HT1080 (cell line): ENCODE data around the gene CD226. TPM values are rescaled to one million over a fixed set of nuclear protein-coding genes. Genes with fewer than 3 reads are reported as not detected.
"Not testable (repeated sequence)": the region's sequence is repeated elsewhere in the genome, so short reads cannot be mapped to it uniquely, and the experiment has no call there.

Experiments
- DNase-seq: peaks from one replicate; pipeline ENCODE4 v3.0.0-alpha.2; 2015; ENCODE audit warnings: low read depth
- total RNA-seq: library from RNA; depleted of rRNA; stranded (reverse); fragments of >200 nt; shearing (Covaris generic); gene quantifications from 2 replicates; pipeline ENCODE4 v1.2.3, GENCODE V29; 2014

Gene CD226
- total RNA-seq, 1 experiment from 2014 or later, result 0.03 TPM

DNA sequence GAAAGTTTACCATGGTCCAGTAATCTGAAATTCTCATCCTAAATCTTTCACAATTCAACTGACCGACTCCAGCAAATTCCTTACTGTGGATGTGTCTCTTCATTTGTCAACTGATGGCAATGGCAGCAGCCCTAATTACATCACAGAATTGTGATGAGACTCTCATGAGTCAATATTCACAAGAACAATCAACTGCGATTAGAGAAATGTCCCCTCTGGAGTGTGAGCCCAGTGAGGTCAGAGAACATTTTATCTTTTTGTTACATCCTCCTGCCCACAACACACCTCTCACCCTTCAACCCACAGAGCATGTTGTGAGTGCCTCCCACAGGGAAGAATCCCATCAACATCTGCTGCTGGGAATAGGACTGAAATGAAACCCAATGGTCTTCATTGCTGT, 73.6 kb downstream of the CD226 start:
- peak; percentile 22 for DNase-seq

GRCh38 chr18:69872661-69873060, 75.0 kb downstream of the CD226 start:
- no peak for DNase-seq

GRCh38 chr18:69871363-69871762, 76.3 kb downstream of the CD226 start:
- DNase-seq, result no peak

DNA sequence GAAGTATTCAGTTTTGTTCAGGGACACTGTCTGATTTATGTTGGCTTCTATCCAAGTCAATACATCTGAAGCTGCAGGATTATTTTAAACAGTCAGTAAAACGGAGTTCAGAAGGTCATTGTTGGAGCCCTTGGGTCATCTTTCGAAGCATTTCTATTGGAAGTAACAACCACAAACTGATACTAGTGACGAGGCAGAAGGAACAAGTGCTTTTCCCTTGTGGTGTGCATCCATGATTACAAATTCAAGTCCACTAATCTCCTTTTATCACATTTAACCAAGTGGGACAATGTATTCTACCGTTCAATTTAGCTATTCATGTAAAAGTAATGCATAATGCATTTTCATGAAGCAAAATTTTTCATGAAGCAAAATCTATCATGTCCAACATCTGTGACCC, 76.9 kb downstream of the CD226 start:
- no peak for DNase-seq

- no peak for DNase-seq
Measured at GRCh38 chr18:69866212-69866611, 81.5 kb downstream of the CD226 start.

- DNase-seq, result no peak
Measured at GRCh38 chr18:69865776-69866175, 81.9 kb downstream of the CD226 start.

- not testable (repeated sequence) for DNase-seq
Measured at GRCh38 chr18:69864802-69865201, 82.9 kb downstream of the CD226 start.

GRCh38 chr18:69858897-69859296, 88.8 kb downstream of the CD226 start:
- DNase-seq, result no peak

DNA sequence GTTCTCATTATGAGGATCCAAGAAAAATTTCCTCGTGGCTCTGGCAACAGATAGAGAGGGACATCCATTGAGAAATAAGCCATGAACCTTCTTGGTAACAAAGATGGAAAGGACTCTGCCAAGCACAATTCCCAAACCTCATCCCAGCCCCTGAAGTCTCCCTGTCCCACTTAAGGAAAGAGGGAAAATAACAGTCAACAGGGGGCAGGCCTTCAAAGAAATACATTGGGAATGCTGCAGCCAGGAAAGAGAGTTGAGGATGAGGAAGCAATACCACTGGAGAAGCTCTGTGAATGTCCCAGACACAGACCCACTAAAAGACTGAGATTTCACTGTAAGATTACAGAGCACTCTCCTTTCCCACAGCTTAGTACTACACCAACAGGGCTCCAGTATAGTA, 93.2 kb downstream of the CD226 start:
- DNase-seq, result no peak

DNA sequence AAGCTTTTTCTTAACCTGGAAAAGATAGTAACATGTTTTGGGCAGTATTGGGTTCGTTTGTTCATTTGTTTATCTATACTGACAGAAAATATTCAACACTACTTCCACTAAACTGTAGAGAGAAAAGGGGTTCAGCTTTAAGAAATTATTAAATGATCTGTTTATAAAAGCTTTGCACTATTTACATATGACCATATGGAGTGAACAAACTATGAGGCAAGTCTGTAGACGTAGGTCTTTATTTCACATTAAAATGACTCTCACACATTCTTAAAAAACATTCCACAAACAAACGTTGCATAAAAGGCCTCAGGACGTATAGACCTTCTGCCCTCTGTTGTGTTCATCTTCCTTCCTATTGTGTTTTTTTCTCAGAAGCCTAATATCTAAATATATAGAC, 94.6 kb downstream of the CD226 start:
- DNase-seq, result no peak

DNA sequence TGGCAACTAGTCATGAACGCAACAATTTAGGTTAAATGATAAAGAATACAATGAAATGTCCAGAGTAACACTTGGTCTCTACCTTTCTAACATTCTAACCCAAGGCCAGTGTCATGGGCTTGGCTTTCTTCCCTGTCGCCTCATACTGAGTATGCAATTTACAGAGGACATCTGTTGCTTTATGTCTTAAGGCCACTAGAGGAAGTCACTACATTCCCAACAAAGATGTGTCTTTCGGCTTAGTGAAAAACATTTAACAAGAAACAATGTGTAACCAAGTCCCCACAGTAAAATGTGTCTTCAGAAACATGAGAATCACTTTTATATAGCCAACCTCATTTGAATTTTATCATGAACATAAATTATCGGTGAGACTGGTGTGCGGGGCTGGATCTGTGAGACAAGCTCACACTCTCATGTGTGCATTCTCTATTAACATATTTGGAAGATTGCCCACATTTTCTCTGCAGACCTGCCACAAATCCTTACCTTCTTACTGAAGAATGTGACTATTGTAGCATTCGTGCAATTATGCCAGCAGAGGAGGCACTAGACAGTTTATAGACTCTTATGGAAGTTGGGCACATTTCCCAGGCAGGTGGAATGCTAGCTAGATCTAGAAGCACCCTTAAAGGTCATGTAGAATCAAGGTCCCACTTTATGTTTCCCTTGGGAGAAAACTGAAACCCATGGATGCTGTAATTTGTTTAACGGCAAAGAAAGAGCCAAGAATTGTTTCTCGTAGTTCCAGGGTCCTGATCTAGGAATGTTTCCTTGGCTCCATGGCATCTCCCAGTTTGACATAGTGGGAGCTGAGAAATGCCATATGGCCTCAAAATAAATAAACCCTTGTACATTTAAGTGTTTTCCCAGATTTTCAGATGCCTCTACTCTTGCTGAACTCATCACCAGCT, 101.8 kb downstream of the CD226 start:
- no peak for DNase-seq

DNA sequence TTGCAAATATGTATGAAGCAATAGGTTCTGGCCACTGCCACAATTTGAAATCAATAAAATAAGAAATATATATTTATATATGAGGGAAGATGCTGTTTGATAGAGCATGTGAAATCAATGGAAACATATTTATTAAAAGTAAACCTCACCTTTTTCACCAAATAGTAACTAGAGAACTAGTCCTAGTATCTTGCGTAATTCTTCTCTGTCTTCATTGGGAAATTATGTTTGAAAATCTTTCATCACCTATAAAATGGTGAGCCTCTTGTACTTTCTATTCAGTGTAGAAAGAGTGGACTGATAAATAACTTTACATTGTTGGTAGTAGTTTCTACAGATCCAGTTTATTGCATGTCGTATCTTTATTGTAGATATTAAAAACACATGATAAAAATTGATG, 103.0 kb downstream of the CD226 start:
- no peak for DNase-seq

DNA sequence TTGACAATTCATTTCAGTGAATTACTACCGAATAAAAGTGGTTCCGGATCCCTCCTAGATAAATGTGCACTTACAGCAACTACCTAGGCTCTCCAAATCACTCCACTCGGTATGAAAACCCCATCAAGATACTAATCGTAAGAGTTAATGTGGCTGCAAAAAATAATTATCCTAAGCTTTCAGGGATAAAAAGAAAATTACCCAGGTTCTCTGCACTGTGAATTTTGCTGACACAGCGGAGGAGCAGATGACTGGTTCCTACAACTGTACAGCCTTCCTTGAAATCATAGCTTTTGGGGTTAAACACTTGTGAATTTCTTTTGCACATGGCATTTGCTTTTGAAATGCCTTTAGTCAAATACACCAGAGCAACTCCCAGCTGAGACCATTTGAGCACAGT, 104.7 kb downstream of the CD226 start:
- DNase-seq, result no peak

- no peak for DNase-seq
Measured at GRCh38 chr18:69841117-69841516, 106.6 kb downstream of the CD226 start.

GRCh38 chr18:69840445-69840844, 107.2 kb downstream of the CD226 start:
- peak; percentile 28 for DNase-seq

DNA sequence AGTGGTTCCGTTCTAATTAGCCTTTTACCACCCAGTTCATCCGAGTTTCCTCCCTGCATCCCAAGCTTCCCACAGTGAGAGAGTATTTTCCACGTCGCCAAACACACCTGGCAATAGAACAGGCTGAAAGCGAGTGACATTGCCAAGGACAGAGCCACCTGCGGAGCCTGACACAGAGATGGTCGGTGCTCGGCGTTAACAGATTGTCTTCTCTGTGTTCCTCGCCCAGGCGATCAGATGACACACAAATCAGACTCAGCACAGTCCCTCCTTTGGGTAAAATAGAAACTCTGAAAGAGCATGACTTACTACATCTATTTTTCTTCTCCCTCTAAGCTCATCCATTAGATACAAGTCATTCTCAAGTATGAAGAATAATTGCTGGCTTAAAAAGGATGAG, 107.7 kb downstream of the CD226 start:
- DNase-seq, result no peak

GRCh38 chr18:69839497-69839896, 108.2 kb downstream of the CD226 start:
- DNase-seq, result no peak

GRCh38 chr18:69838620-69839411, 108.9 kb downstream of the CD226 start:
- peak; percentile 40 for DNase-seq

DNA sequence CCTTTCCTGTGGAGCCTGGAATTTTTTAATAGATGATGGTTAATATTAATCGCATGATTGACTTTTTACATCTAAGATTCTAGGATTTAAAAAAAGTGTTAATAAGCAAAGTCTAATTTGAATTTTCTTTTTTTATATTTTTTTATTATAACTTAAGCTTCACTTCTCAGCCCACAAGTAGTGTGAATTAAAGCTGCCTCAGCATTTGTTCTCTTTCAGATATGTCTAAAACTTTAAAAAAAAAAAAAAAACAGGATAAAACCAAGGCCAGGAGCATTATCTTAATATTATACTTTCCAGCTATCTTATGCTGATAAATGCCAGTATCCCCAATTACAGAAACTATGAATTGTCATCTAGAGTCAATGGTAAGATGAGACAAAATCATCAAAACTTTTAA, 109.7 kb downstream of the CD226 start:
- DNase-seq, result no peak

DNA sequence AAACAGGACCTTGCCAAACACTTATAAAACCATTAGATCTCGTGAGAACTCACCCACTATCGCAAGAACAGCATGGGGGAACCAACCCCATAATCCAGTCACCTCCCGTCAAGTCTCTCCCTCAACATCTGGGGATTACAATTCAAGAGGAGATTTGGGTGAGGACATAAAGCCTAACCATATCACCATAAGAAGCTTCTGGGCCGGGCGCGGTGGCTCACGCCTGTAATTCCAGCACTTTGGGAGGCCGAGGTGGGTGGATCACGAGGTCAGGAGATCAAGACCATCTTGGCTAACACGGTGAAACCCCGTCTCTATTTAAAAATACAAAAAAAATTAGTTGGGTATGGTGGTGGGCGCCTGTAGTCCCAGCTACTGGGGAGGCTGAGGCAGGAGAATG, 112.7 kb downstream of the CD226 start:
- DNase-seq, result not testable (repeated sequence)

GRCh38 chr18:69830189-69830588, 117.5 kb downstream of the CD226 start:
- no peak for DNase-seq

DNA sequence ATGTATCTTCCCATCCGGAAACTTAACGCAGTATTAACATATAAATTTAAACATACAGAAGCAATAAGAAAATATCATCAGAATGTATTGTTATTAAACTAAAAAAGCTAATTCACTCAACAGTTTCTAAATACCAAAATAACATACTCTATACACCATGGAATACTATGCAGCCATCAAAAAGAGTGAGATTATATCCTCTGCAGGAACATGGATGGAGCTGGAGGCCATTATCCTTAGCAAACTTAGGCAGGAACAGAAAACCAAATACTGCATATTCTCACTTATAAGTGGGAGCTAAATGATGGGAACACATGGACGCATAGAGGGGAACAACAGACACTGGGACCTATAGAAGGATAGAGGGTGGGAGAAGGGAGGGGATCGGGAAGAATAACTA, 127.1 kb downstream of the CD226 start:
- no peak for DNase-seq

DNA sequence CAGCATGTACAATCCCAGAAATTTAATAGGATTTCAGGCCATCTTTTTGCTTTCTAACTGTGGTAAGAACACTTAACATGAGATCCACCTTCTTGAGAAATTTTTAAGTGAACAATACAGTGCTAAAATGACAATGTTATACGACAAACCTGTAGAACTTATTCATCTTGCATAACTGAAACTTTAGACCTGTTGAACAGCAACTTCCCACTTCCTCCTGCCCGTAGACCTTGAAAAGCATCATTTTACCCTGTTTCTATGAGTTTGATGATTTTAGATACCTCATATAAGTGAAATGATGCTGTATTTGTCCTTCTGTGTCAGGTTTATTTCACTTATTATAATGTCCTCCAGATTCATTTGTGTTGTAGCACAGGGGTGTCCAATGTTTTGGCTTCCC, 128.2 kb downstream of the CD226 start:
- no peak for DNase-seq
